Peyer's patch (tissue), 4 donors: ENCODE data around the gene SLC37A3.

Source experiments
- CTCF ChIP-seq, 6 experiments: fragments of 450-650 bp in 4 of 6; fragments of 200-600 bp in 2 of 6; sonication (generic) in 1 of 6; IDR thresholded peaks; one replicate each; pipeline ENCODE4 v1.5.1; 2017 to 2019; ENCODE audit warnings: antibody characterized with exemption in 6 of 6, mild to moderate bottlenecking in 3 of 6, moderate library complexity in 1 of 6
- POLR2A ChIP-seq, 2 donors: fragments of 450-650 bp; IDR thresholded peaks; one replicate each; pipeline ENCODE4 v1.5.1; 2017; ENCODE audit warnings: antibody characterized with exemption in 2 of 2, mild to moderate bottlenecking in 2 of 2, moderate library complexity in 2 of 2

DNA sequence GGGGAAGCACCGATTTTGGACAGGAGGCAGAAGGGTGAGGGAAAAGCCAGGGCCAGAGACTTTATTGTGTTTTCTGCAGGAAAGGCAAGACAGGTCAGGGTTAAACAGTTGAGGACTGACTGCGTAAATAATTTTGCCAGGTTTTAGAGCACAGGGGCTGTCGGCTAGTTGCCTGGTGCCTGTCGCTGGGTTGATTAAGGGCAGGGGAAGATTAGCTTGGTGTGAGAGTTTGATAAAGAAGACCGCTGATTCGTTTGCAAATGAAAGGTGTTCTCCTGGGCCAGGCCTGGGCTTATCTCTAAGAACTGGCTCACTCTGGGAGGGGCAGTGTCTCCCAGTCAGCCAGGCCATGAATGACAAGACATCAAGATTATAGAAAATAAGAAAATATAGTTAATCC is 75.6 kb downstream of the SLC37A3 start:
- no peak for TF ChIP-seq POLR2A (IDR thresholded peaks at IDR 0.05)
- TF ChIP-seq CTCF (IDR thresholded peaks at IDR 0.05), result no peak
